Sigmoid colon (tissue), 7 donors: ENCODE results near the gene CASP5. TPM values are rescaled to one million over a fixed set of nuclear protein-coding genes. Genes with fewer than 3 reads are reported as not detected.

Experiments used
- DNase-seq: peaks from one replicate; pipeline ENCODE4 v3.0.0-alpha.2; 2019
- H3K27ac ChIP-seq, 4 donors: fragments of 200-600 bp; sonication (generic); one replicate each; pipeline ENCODE4 v1.5.1; 2016 to 2019; ENCODE audit warnings: mild to moderate bottlenecking in 1 of 4
- H3K27me3 ChIP-seq, 3 donors: fragments of 200-600 bp; sonication (generic); one replicate each; pipeline ENCODE4 v1.5.1; 2019; ENCODE audit warnings: mild to moderate bottlenecking in 1 of 3
- H3K36me3 ChIP-seq, 4 donors: fragments of 200-600 bp; sonication (generic); one replicate each; pipeline ENCODE4 v1.5.1; 2016 to 2019
- H3K4me1 ChIP-seq, 4 donors: fragments of 200-600 bp; sonication (generic); one replicate each; pipeline ENCODE4 v1.5.1; 2017 to 2019
- H3K4me3 ChIP-seq, 4 donors: fragments of 200-600 bp; sonication (generic); one replicate each; pipeline ENCODE4 v1.5.1; 2017 to 2019; ENCODE audit warnings: mild to moderate bottlenecking in 2 of 4, moderate library complexity in 1 of 4
- H3K9me3 ChIP-seq, 4 donors: fragments of 200-600 bp in 3 of 4; sonication (generic) in 3 of 4; one replicate each; pipeline versions ENCODE4 v1.5.1 to v1.6.1; 2013 to 2019
- EP300 ChIP-seq, 4 donors: sonication (generic); formaldehyde crosslinking; IDR thresholded peaks; one replicate each; pipeline ENCODE4 v1.6.1; 2017; ENCODE audit warnings: antibody characterized with exemption in 4 of 4
- POLR2A ChIP-seq, 2 donors: fragments of 450-650 bp; IDR thresholded peaks; one replicate each; pipeline ENCODE4 v1.6.1; 2016; ENCODE audit warnings: antibody characterized with exemption in 2 of 2, mild to moderate bottlenecking in 2 of 2, moderate library complexity in 2 of 2
- POLR2AphosphoS5 ChIP-seq, 4 donors: sonication (generic); formaldehyde crosslinking; IDR thresholded peaks; one replicate each; pipeline ENCODE4 v1.6.1; 2017; ENCODE audit warnings: antibody characterized with exemption in 4 of 4
- WGBS, 2 donors: extraction: QIAGEN DNeasy Blood & Tissue Kit; methylation state at CpG; one replicate each; pipeline ENCODE4 v1.1.7; 2013; 5-methylcytosine and 5-hydroxymethylcytosine counted together
- intact Hi-C: fragments of 100-400 bp; cut with DNase I; formaldehyde crosslinking; loops from one replicate; pipeline ENCODE4 v1.15.1; 2023
- polyA plus RNA-seq, 3 donors: library from polyadenylated mRNA; stranded (reverse); fragments of 200-250 nt; gene quantifications; one replicate each; pipeline ENCODE4 v1.2.3, GENCODE V29; 2013
- total RNA-seq, 4 donors: library from RNA; depleted of rRNA; stranded (reverse); fragments of >200 nt; gene quantifications; one replicate each; pipeline ENCODE4 v1.1.0, GENCODE V29; 2016
- TF ChIP-seq, protein P1 (sequence below), 4 experiments: fragments of 450-650 bp in 3 of 4; fragments of 200-600 bp in 1 of 4; IDR thresholded peaks; one replicate each; pipeline ENCODE4 v1.5.1; 2016 to 2019; ENCODE audit warnings: antibody characterized with exemption in 4 of 4, mild to moderate bottlenecking in 3 of 4, moderate library complexity in 2 of 4
- donor health status: healthy with polysubstance abuse.
- donor health status: Bipolar disorder and iron deficiency.
- donor health status: healthy.

CASP5 gene
- total and polyA plus RNA-seq, 7 donors = 25.4 to 43.3 (median 31.8) TPM; not detected in 4

DNA sequence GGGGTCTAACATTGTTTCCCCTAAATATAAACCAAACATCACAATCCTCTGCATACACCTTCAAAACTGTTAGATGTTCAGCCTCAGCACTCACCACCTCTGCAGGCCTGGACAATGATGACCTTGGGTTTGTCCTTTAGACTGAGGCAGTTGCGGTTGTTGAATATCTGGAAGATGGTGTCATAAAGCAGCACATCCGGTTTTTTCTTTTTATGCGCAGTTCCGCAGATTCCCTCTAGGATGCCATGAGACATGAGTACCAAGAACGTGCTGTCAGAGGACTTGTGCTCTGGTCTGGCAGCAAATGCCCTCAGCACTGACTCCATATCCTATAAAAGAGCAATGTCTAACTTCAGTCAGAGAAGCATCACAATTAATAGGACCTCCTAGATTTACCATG, 22.8 kb downstream of the CASP5 start:
- Histone ChIP-seq H3K36me3 (no peaks in the 10 kb centered on the region), H3K4me1 (no peaks in the 10 kb centered on the region), H3K27me3 (no peaks in the 10 kb centered on the region), H3K27ac (no peak overlapping the region), H3K9me3 (no peaks in the 10 kb centered on the region), H3K4me3 (no peak overlapping the region)
- 92 to 96% methylated on average over 5 of the region's 5 CpGs for WGBS, 2 donors
- TF ChIP-seq POLR2A (IDR thresholded peaks at IDR 0.05) = no peak
- TF ChIP-seq EP300 (IDR thresholded peaks at IDR 0.05) = no peak
- TF ChIP-seq POLR2AphosphoS5 (IDR thresholded peaks at IDR 0.05) = no peak
- TF ChIP-seq, protein P1, sequence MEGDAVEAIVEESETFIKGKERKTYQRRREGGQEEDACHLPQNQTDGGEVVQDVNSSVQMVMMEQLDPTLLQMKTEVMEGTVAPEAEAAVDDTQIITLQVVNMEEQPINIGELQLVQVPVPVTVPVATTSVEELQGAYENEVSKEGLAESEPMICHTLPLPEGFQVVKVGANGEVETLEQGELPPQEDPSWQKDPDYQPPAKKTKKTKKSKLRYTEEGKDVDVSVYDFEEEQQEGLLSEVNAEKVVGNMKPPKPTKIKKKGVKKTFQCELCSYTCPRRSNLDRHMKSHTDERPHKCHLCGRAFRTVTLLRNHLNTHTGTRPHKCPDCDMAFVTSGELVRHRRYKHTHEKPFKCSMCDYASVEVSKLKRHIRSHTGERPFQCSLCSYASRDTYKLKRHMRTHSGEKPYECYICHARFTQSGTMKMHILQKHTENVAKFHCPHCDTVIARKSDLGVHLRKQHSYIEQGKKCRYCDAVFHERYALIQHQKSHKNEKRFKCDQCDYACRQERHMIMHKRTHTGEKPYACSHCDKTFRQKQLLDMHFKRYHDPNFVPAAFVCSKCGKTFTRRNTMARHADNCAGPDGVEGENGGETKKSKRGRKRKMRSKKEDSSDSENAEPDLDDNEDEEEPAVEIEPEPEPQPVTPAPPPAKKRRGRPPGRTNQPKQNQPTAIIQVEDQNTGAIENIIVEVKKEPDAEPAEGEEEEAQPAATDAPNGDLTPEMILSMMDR (IDR thresholded peaks at IDR 0.05) = no peak
- intact Hi-C loops = no loop called here
- no peak for DNase-seq

DNA sequence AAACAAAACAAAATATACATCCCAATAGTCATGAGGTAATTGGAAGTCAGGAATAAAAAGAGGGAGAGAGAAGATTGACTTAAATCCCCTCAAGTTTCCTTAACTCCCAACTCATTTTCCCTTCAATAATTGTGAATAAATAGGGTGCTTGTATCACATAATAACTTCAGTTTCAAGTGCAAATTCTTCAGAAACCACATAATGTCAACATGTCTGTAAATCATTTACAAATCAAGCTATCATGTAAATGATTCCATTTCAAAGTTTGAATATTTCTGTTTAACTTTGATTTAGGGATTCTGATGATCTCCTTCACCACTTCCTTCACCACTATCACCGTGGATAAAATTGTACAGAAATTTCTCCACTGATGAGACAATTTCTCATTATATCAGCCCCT, 23.2 kb downstream of the CASP5 start:
- Histone ChIP-seq H3K27ac (no peak overlapping the region), H3K9me3 (no peaks in the 10 kb centered on the region), H3K4me3 (no peak overlapping the region), H3K4me1 (no peaks in the 10 kb centered on the region), H3K27me3 (no peaks in the 10 kb centered on the region), H3K36me3 (no peaks in the 10 kb centered on the region)
- TF ChIP-seq POLR2AphosphoS5 (IDR thresholded peaks at IDR 0.05) (no peak), EP300 (IDR thresholded peaks at IDR 0.05) (no peak)
- no peak for DNase-seq
- intact Hi-C loops = no loop called here
- WGBS, 2 donors = 47 to 66% methylated on average over 1 of the region's 1 CpG

DNA sequence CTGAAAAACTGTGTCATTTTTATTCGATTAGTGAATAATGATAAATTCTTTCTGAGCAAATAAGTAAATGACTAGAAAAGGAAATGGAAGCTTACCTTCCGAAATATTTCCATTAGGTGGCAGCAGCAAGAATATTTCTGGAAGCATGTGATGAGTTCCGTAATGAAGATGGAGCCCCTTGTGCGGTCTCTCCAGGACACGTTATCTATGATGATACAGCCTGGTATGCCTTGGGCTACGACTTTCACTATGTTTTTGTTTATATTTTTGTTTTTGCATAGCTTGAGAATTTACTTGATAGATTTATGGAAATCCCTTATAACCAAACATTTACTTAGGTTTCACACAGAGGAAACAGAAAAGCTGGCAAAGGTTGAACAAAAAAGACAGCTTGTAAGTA, 25.7 kb downstream of the CASP5 start:
- Histone ChIP-seq H3K27me3 (no peaks in the 10 kb centered on the region), H3K4me3 (no peak overlapping the region), H3K9me3 (no peaks in the 10 kb centered on the region), H3K36me3 (no peaks in the 10 kb centered on the region), H3K27ac (no peak overlapping the region), H3K4me1 (no peaks in the 10 kb centered on the region)
- no peak for TF ChIP-seq POLR2A (IDR thresholded peaks at IDR 0.05)
- no peak for TF ChIP-seq EP300 (IDR thresholded peaks at IDR 0.05)
- TF ChIP-seq, protein P1 (IDR thresholded peaks at IDR 0.05) = no peak
- TF ChIP-seq POLR2AphosphoS5 (IDR thresholded peaks at IDR 0.05) = no peak
- 79 to 87% methylated on average over 6 of the region's 6 CpGs for WGBS, 2 donors
- no peak for DNase-seq
- intact Hi-C loops = no loop called here

DNA sequence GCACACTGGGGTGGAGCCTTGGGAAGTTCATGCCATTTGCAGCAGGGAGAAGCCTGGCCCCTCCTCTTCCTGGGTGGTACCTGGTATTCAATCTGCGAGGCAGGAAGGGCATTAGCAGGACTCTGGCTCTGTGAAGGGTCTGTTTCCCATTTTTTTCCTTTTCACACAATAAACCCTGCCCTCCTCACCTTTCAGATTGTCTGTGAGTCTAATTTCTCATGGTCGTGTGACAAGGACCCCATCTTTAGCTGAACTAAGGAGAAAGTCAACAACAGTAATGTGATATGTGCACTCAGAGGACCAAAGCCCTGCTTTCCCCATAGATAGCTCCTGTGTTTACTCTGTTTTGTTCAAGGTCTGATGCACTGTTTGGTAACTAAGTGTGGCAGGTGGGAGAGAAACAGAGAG, 28.0 kb downstream of the CASP5 start:
- Histone ChIP-seq H3K9me3 (no peaks in the 10 kb centered on the region), H3K36me3 (no peaks in the 10 kb centered on the region), H3K4me1 (no peaks in the 10 kb centered on the region), H3K27ac (no peak overlapping the region), H3K4me3 (no peak overlapping the region), H3K27me3 (no peaks in the 10 kb centered on the region)
- 78 to 86% methylated on average over 2 of the region's 2 CpGs for WGBS, 2 donors
- DNase-seq = no peak
- TF ChIP-seq EP300 (IDR thresholded peaks at IDR 0.05) (no peak), POLR2A (IDR thresholded peaks at IDR 0.05) (no peak)
- intact Hi-C loops = no loop called here

DNA sequence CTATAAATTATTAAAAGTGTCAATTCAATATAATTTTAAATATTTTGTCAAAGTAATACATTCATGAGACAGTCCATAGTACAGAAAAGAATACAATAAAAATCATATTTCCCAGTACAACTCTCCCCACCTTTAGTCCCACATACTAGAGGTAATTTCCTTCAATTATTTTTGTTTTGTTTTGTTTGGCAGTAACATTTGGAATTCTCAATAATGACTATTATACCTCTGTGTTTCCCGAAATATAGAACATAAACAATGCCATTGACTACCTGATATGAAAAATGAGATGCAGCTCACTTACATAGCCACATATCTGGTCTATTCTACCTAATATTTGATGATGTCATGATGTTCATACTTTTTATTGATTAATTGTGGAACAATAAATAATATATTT, 30.2 kb downstream of the CASP5 start:
- H3K4me3 ChIP-seq = no peak overlapping the region
- no peak for DNase-seq
- H3K27me3 ChIP-seq = no peaks in the 10 kb centered on the region
- H3K9me3 ChIP-seq = peaks cover 0 to 3% (median under 1%) of the 10 kb centered on the region in 4 donors
- no peak overlapping the region for H3K27ac ChIP-seq
- TF ChIP-seq POLR2A (IDR thresholded peaks at IDR 0.05) (no peak), EP300 (IDR thresholded peaks at IDR 0.05) (no peak), POLR2AphosphoS5 (IDR thresholded peaks at IDR 0.05) (no peak)
- TF ChIP-seq, protein P1 (IDR thresholded peaks at IDR 0.05) = no peak
- H3K4me1 ChIP-seq = no peaks in the 10 kb centered on the region
- intact Hi-C loops = no loop called here
- no peaks in the 10 kb centered on the region for H3K36me3 ChIP-seq
- 85 to 93% methylated on average over 1 of the region's 1 CpG for WGBS, 2 donors

DNA sequence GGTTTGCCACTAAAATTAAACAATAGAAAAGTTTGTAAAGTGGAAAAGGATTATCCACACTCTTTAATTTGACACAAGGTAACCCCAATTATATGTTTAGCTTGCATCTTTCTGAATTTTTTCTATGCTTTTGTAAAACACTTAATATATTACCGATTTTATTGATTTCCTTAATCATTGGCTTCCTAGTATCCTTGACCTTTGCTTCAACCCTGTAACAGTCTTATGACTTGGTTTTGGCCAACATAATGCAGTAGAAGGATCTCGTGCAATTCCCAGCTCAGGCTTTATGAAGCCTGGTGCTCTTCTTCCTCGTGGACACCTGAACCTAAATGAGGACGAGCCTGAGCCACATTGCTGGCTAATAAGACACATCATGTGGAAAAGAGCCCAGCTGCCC, 31.0 kb downstream of the CASP5 start:
- no peak overlapping the region for H3K27ac ChIP-seq
- H3K36me3 ChIP-seq = no peaks in the 10 kb centered on the region
- no peaks in the 10 kb centered on the region for H3K27me3 ChIP-seq
- peaks cover 0 to 3% (median under 1%) of the 10 kb centered on the region in 4 donors for H3K9me3 ChIP-seq
- no peak for DNase-seq
- H3K4me1 ChIP-seq = no peaks in the 10 kb centered on the region
- TF ChIP-seq, protein P1 (IDR thresholded peaks at IDR 0.05) = no peak
- TF ChIP-seq EP300 (IDR thresholded peaks at IDR 0.05) (no peak), POLR2AphosphoS5 (IDR thresholded peaks at IDR 0.05) (no peak), POLR2A (IDR thresholded peaks at IDR 0.05) (no peak)
- WGBS, 2 donors = 90 to 95% methylated on average over 4 of the region's 4 CpGs
- H3K4me3 ChIP-seq = no peak overlapping the region
- intact Hi-C loops = no loop called here
